Measurements from ENCODE around the gene FMNL1.

DNA sequence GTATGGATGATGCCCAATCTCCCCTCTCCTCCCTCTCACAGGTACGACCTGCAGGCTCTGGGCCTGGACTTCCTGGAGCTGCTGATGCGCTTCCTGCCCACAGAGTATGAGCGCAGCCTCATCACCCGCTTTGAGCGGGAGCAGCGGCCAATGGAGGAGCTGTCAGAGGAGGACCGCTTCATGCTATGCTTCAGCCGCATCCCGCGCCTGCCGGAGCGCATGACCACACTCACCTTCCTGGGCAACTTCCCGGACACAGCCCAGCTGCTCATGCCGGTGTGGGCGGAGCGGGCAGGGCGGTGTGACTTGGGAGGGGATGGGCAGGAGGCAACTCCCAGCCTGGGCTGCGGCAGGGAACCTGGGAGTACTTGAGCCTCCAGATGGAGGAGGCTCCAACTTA, 22.1 kb downstream of the FMNL1 start:
- TF ChIP-seq CTCF (IDR thresholded peaks at IDR 0.05) (no peak), EZH2 (IDR thresholded peaks at IDR 0.05) (no peak), EZH2phosphoT487 (IDR thresholded peaks at IDR 0.05) (no peak)

All from neural progenitor cell (in vitro differentiated cells).